K562 (cell line): ENCODE results near the gene MRPL37. TPM values are rescaled to one million over a fixed set of nuclear protein-coding genes. Genes with fewer than 3 reads are reported as not detected.

Experiments used
- ATAC-seq: fragments of 200-7000 bp; cut with Tn5 transposase; 3 replicates; pipeline ENCODE4 v1.9.1; 2020; ENCODE audit warnings: moderate library complexity
- BruUV-seq: library from RNA; stranded (reverse); fragments of 400-500 nt; replicated peaks from 2 replicates; lab custom pipeline; 2021; lab: Mats Ljungman, UMichigan
- CTCF ChIA-PET: fragments of 300-600 bp; formaldehyde crosslinking; extraction: SDS; loops from one replicate; lab custom pipeline; 2021; ENCODE audit warnings: low intra/inter-chr PET ratio; lab: Yijun Ruan, JAX
- POLR2A ChIA-PET: fragments of 300-600, 350-650 bp; sonication (Branson Sonifier 250); formaldehyde crosslinking; extraction: SDS; loops from one replicate; lab custom pipeline; 2021; ENCODE audit warnings: antibody characterized with exemption, inconsistent platforms; lab: Yijun Ruan, JAX
- DNase-seq, 4 experiments: peaks; one replicate each; pipeline versions ENCODE4 v3.0.0 to v3.0.0-alpha.2; 2011 to 2018; ENCODE audit warnings: low spot score in 3 of 4, mixed read lengths in 3 of 4; ENCODE audit errors: extremely low read depth in 1 of 4
- FAIRE-seq: peaks from 2 replicates; lab custom pipeline; 2011; peaks lifted over from hg19 to GRCh38; lab: Jason Lieb, UNC
- H2AFZ ChIP-seq: 2 replicates; pipeline ENCODE4 v1.6.0; 2011; ENCODE audit warnings: low read depth, low read length, control low read depth, inconsistent platforms
- H3K27ac ChIP-seq: fragments of 200-600 bp; 3 replicates; pipeline ENCODE4 v1.8.0; 2011; ENCODE audit warnings: low read depth, mild to moderate bottlenecking, control low read depth, inconsistent platforms, low read length, moderate library complexity, mixed read lengths; ENCODE audit errors: extremely low read depth
- H3K27me3 ChIP-seq, 2 experiments: fragments of 300-600 bp in 1 of 2; 2 replicates in 1 of 2; 3 replicates in 1 of 2; pipeline versions ENCODE4 v1.6.0 to v1.8.0; 2011; ENCODE audit warnings: inconsistent platforms in 2 of 2, low read length in 2 of 2, mild to moderate bottlenecking in 1 of 2, mixed read lengths in 1 of 2, moderate library complexity in 1 of 2; ENCODE audit not compliant: control insufficient read depth in 2 of 2, insufficient read depth in 2 of 2
- H3K36me3 ChIP-seq: fragments of 300-600 bp; 3 replicates; pipeline ENCODE4 v1.8.0; 2011; ENCODE audit warnings: mild to moderate bottlenecking, low read length, inconsistent platforms; ENCODE audit not compliant: control insufficient read depth, insufficient read depth
- H3K4me1 ChIP-seq, 2 experiments: fragments of 200-600 bp in 1 of 2; replicated peaks in 1 of 2; 2 replicates in 1 of 2; 3 replicates in 1 of 2; pipeline versions ENCODE4 v1.5.1 to v1.8.0; 2011; ENCODE audit warnings: inconsistent platforms in 2 of 2, low read length in 2 of 2, mild to moderate bottlenecking in 1 of 2, mixed read lengths in 1 of 2, moderate library complexity in 1 of 2; ENCODE audit not compliant: control insufficient read depth in 2 of 2, insufficient read depth in 2 of 2
- H3K4me2 ChIP-seq: 2 replicates; pipeline ENCODE4 v1.6.1; 2011; ENCODE audit warnings: low read length, control low read depth, inconsistent platforms, mixed read lengths; ENCODE audit not compliant: insufficient read depth
- H3K4me3 ChIP-seq: fragments of 200-600 bp; sonication (generic), shearing (Covaris generic); 2 replicates; pipeline ENCODE4 v1.5.1; 2016; ENCODE audit warnings: control low read depth, inconsistent platforms
- H3K79me2 ChIP-seq: fragments of 200-600 bp; 3 replicates; pipeline ENCODE4 v1.8.0; 2011; ENCODE audit warnings: low read length, inconsistent platforms; ENCODE audit not compliant: control insufficient read depth, insufficient read depth
- H3K9ac ChIP-seq, 2 experiments: 2 replicates each; pipeline versions ENCODE4 v1.6.0 to v1.6.1; 2011; ENCODE audit warnings: low read depth in 2 of 2, low read length in 2 of 2, control low read depth in 1 of 2, inconsistent platforms in 1 of 2, mild to moderate bottlenecking in 1 of 2, mixed read lengths in 1 of 2; ENCODE audit not compliant: insufficient read depth in 1 of 2
- H3K9me1 ChIP-seq: one replicate; pipeline ENCODE4 v1.6.0; 2011; ENCODE audit warnings: inconsistent platforms, mild to moderate bottlenecking, low read length, moderate library complexity; ENCODE audit not compliant: control insufficient read depth, insufficient read depth
- H3K9me3 ChIP-seq: replicated peaks from 2 replicates; pipeline ENCODE4 v1.5.1; 2011; ENCODE audit warnings: low read depth, low read length, inconsistent platforms; ENCODE audit not compliant: control insufficient read depth, insufficient read depth
- H4K20me1 ChIP-seq: replicated peaks from 2 replicates; pipeline ENCODE4 v1.6.1; 2011; ENCODE audit warnings: low read length, inconsistent platforms, mixed read lengths; ENCODE audit not compliant: control insufficient read depth, insufficient read depth
- CAMTA2 ChIP-seq: fragments of 250-450 bp; sonication (Bioruptor Pico); conservative IDR thresholded peaks from 2 replicates; pipeline ENCODE4 v1.5.1; 2022
- HDGF ChIP-seq: fragments of 450-650 bp; IDR thresholded peaks from 2 replicates; pipeline ENCODE4 v1.6.1; 2016
- MEF2D ChIP-seq: conservative IDR thresholded peaks from 2 replicates; pipeline ENCODE4 v1.6.1; 2016; ENCODE audit warnings: low read depth, missing genetic modification characterization, missing compliant biosample characterization
- RBM22 ChIP-seq: fragments of 200-400 bp; formaldehyde crosslinking; IDR thresholded peaks from 2 replicates; pipeline ENCODE4 v1.6.1; 2018; ENCODE audit warnings: low read length, low read depth; ENCODE audit not compliant: poor library complexity, severe bottlenecking
- TCFL5 ChIP-seq: fragments of 250-450 bp; sonication (Bioruptor Pico); conservative IDR thresholded peaks from 2 replicates; pipeline ENCODE4 v1.6.1; 2021; ENCODE audit warnings: mild to moderate bottlenecking, moderate library complexity, matching md5 sums
- WGBS: fragments of 100-300 bp; shearing (Covaris generic); methylation state at CpG from one replicate; pipeline ENCODE4 v1.1.6; 2016; ENCODE audit warnings: low coverage, mixed read lengths; ENCODE audit not compliant: insufficient coverage; ENCODE audit errors: missing lambda C conversion rate; 5-methylcytosine and 5-hydroxymethylcytosine counted together
- in situ Hi-C: fragments of 300-500 bp; cut with MboI; formaldehyde crosslinking; loops from 4 replicates; pipeline ENCODE4 v1.15.0; 2018; ENCODE audit warnings: inconsistent platforms, mixed read lengths
- intact Hi-C: fragments of 100-400 bp; cut with micrococcal nuclease; formaldehyde crosslinking; loops from 2 replicates; pipeline ENCODE4 v1.14.2; 2022
- polyA plus RNA-seq, 8 experiments: library from polyadenylated mRNA; depleted of rRNA in 4 of 8; stranded (reverse) in 5 of 8; unstranded in 3 of 8; fragments of >200 nt; fragmentation: Nextera tagmentation in 2 of 8; fragmentation: Illumina TruSeq in 1 of 8; extraction: Ambion mirVana in 2 of 8; extraction: Trizol in 1 of 8; gene quantifications; 2 replicates each; pipeline versions ENCODE4 v1.2.1 to v1.2.3, GENCODE V29; 2011 to 2014; ENCODE audit warnings: inconsistent platforms in 1 of 8, missing spikeins in 1 of 8
- total RNA-seq, 7 experiments: library from RNA; depleted of rRNA in 6 of 7; stranded (reverse); fragments of >200 nt in 6 of 7; fragmentation: Illumina TruSeq in 2 of 7; extraction: Trizol in 2 of 7; gene quantifications; 2 replicates each; pipeline versions ENCODE4 v1.2.1 to v1.2.3, GENCODE V29; 2011 to 2021; ENCODE audit warnings: low replicate concordance in 1 of 7
- TF ChIP-seq, protein P1 (sequence below), 2 experiments: fragments of 200-800 bp in 1 of 2; sonication (Bioruptor generic) in 1 of 2; sonication (generic) in 1 of 2; formaldehyde crosslinking in 1 of 2; IDR thresholded peaks in 1 of 2; conservative IDR thresholded peaks in 1 of 2; 2 replicates each; pipeline versions ENCODE4 v1.5.0 to v1.6.1; 2016 to 2020; ENCODE audit warnings: missing compliant biosample characterization in 1 of 2, missing genetic modification characterization in 1 of 2, missing genetic modification reagents in 1 of 2

The MRPL37 gene
- total and polyA plus RNA-seq, 9 of the 15 experiments (the other 6 are each of a cell fraction or from before 2014, with no cell fraction given) = 52.2 to 303 (median 180) TPM

DNA sequence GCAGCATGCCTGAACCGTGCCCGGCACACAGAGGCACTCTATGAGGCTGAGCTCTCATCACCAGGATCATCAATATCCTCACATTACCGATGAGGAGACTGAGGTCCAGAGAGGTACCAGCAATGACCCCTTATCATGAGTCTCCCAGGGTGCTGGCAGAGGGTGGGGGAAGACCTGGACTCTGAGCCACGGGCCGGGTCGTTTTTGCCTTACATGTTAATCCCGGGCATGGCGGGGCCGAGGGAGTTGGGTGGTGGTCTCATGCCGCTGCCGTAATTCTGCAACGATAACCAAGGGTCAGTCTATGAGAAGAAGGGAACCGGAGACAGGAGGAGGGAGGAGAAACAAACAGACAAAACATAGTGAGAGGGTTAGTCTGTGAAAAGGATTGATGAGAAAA is 43.1 kb downstream of the MRPL37 start:
- Histone ChIP-seq H3K27me3 (no peaks in the 10 kb centered on the region), H3K4me3 (no peak overlapping the region), H3K36me3 (peaks cover 78% of the 10 kb centered on the region), H4K20me1 (peaks cover 3% of the 10 kb centered on the region; the same call in 1 of the 2 replicates), H3K9ac (no peak overlapping the region), H3K9me3 (no peaks in the 10 kb centered on the region), H3K79me2 (no peaks in the 10 kb centered on the region), H2AFZ (no peak overlapping the region), H3K27ac (no peak overlapping the region), H3K9me1 (no peaks in the 10 kb centered on the region), H3K4me1 (peaks cover 0 to under 1% of the 10 kb centered on the region in 2 experiments; a peak in 2 of 5 replicates), H3K4me2 (no peak overlapping the region)
- TF ChIP-seq HDGF (no peak), TCFL5 (CRISPR knock-in tag) (no peak), RBM22 (peak; percentile 14), CAMTA2 (no peak), MEF2D (tag) (no peak)
- TF ChIP-seq, protein P1, sequence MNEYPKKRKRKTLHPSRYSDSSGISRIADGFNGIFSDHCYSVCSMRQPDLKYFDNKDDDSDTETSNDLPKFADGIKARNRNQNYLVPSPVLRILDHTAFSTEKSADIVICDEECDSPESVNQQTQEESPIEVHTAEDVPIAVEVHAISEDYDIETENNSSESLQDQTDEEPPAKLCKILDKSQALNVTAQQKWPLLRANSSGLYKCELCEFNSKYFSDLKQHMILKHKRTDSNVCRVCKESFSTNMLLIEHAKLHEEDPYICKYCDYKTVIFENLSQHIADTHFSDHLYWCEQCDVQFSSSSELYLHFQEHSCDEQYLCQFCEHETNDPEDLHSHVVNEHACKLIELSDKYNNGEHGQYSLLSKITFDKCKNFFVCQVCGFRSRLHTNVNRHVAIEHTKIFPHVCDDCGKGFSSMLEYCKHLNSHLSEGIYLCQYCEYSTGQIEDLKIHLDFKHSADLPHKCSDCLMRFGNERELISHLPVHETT (CRISPR knock-in tag; conservative IDR thresholded peaks at IDR 0.05 in 1 of 2, IDR thresholded peaks at IDR 0.05 in 1 of 2) = no peak
- in situ Hi-C loops = no loop called here
- ChIA-PET POLR2A (no interaction called here), CTCF (no interaction called here)
- no TSS peak for BruUV-seq
- WGBS = 79% methylated on average over 10 of the region's 13 CpGs
- FAIRE-seq (no peak), ATAC-seq (no peak), DNase-seq (no peak)
- intact Hi-C loops = no loop called here
